ENCODE results near the gene INO80. TPM values are rescaled to one million over a fixed set of nuclear protein-coding genes. Genes with fewer than 3 reads are reported as not detected.

Gene INO80
- polyA plus RNA-seq, 1 donor from 2014 or later: 7.4 TPM

DNA sequence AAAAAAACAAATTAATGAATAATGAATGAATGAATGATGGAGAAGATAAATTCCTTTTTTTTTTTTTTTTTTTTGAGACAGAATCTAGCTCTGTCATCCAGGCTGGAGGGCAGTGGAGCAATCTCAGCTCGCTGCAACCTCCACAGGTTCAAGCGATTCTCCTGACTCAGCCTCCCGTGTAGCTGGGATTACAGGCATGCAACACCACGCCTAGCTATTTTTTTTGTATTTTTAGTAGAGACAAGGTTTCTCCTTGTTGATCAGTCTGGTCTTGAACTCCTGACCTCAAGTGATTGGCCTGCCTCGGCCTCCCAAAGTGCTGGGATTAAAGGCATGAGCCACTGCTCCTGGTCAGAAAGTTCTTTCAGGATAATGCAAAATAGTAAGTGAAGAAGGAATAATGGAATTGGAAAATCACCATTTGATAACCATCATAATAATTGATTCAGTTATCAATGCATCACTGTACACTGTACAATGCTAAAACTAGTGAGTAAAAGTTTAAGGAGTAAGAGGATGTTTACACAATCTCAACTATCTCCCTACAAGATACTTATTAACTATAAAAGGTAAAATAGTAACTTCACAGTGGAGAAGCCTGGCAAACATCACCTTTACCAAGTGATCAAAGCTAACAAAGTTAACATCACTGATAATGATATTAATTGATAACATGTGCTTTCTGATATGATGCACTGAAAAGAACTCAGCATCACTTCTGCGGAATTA lies 12.3 kb upstream of the INO80 start:
- Mint-ChIP-seq H3K27me3 (peaks cover 21% of the 10 kb centered on the region), H3K4me1 (no peaks in the 10 kb centered on the region), H3K4me3 (no peak overlapping the region), H3K27ac (no peak overlapping the region), H3K9me3 (peaks cover 0 to 8% (median 0%) of the 10 kb centered on the region in 3 donors), H3K36me3 (no peaks in the 10 kb centered on the region)

DNA sequence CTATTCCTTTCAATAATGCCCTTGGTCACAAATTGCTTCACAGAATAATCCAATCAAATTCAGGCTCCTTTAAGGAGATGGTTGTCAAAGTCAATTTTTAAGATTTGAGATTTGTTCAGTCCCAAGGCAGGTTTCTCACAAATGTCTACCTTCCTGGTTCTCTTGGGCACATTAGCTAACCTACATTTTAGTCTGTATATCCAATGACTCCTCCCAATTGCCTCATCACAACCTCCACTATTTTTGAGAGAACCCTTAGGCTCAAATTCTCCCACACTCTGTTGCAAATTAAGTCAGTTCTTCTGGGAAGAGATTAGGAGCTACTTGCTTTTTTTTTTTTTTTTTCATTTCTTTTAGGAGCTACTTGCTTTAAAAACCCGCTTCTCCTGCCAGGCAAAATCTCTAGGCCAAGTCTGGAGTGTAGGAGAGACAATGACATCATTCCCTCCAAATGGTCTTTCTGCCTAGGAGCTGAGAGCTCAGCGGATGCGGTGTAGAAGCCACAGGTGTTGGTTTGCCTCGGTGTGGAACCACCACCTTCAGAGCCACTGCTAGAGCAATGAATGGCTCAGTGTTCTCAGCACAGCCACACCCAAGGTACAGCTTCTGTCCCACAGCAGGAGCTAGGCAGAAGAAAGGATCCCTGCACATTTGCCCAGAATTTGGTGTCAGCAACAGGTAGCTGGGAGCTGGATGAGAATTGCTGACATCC lies 10.0 kb upstream of the INO80 start:
- Mint-ChIP-seq H3K4me3 (peak overlapping the region in 1 of 4 donors; percentile 27), H3K36me3 (no peaks in the 10 kb centered on the region), H3K27ac (peak overlapping the region in 1 of 3 donors; percentile 16), H3K27me3 (peaks cover 9% of the 10 kb centered on the region), H3K9me3 (peaks cover 0 to 2% (median 0%) of the 10 kb centered on the region in 3 donors), H3K4me1 (no peaks in the 10 kb centered on the region)

DNA sequence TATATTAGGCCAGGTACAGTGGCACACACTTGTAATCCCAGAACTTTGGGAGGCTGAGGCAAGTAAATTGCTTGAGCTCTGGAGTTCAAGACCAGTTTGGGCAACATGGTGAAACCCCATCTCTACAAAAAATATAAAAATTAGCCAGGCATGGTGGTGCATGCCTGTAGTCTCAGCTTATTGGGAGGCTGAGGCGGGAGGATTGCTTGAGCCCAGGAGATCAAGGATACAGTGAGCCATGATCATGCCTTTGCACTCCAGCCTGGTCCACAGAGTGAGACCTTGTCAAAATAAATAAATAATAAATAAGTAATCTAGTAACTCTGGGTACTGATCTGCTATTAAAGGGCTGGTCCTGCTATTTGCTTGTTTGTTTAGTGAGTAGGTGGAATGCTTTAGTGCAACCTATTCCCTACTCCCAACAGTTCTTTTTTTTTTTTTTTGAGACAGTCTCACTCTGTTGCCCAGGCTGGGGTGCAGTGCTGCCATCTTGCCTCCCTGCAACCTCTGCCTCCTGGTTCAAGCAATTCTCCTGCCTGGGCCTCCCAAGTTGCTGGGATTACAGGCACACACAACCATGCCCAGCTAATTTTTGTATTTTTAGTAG lies 9.1 kb upstream of the INO80 start:
- Mint-ChIP-seq H3K27ac (no peak overlapping the region), H3K4me1 (no peaks in the 10 kb centered on the region), H3K4me3 (peak overlapping the region in 1 of 4 donors; percentile 27), H3K36me3 (no peaks in the 10 kb centered on the region), H3K27me3 (peaks cover 7% of the 10 kb centered on the region), H3K9me3 (no peaks in the 10 kb centered on the region)

DNA sequence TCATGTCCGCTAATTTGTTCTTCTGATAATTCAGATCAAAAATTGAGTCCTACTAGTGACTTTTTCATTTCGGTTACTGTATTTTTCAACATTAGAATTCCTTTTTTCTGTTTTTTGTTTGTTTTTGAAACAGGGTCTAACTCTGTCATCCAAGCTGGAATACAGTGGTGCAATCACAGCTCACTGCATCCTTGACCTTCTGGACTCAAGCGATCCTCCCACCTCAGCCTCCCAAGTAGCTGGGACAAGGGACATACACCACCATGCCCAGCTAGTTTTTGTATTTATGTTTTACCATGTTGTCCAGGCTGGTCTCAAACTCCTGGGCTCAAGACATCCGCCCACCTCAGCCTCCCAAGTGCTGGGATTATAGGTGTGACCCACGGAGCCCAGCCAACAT lies 8.0 kb upstream of the INO80 start:
- Mint-ChIP-seq H3K4me1 (no peaks in the 10 kb centered on the region), H3K9me3 (no peaks in the 10 kb centered on the region), H3K27me3 (peaks cover 7% of the 10 kb centered on the region)

DNA sequence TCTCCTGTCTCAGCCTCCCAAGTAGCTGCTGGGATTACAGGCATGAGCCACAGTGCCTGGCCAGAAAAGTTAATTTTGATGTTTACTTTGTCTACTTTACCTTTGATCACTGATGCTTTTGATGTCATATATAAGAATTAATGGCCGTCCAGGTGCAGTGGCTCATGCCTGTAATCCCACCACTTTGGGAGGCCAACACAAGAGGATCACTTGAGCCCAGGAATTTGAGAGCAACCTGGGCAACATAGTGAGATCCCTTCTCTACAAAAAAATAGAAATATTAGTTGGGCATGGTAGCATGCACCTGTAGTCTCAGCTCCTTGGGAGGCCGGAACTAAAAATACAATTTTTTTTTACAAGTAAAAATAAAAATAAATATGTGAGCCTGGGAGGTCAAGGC lies 6.8 kb upstream of the INO80 start:
- H3K4me1 Mint-ChIP-seq: no peaks in the 10 kb centered on the region
- no peaks in the 10 kb centered on the region for H3K9me3 Mint-ChIP-seq
- H3K27me3 Mint-ChIP-seq: peaks cover 7% of the 10 kb centered on the region
- H3K4me3 Mint-ChIP-seq: no peak overlapping the region
- no peaks in the 10 kb centered on the region for H3K36me3 Mint-ChIP-seq
- H3K27ac Mint-ChIP-seq: no peak overlapping the region

More for the DNA sequence above, 8.0 kb upstream of the INO80 start:
- Mint-ChIP-seq H3K4me3 (no peak overlapping the region), H3K36me3 (no peaks in the 10 kb centered on the region), H3K27ac (no peak overlapping the region)

DNA sequence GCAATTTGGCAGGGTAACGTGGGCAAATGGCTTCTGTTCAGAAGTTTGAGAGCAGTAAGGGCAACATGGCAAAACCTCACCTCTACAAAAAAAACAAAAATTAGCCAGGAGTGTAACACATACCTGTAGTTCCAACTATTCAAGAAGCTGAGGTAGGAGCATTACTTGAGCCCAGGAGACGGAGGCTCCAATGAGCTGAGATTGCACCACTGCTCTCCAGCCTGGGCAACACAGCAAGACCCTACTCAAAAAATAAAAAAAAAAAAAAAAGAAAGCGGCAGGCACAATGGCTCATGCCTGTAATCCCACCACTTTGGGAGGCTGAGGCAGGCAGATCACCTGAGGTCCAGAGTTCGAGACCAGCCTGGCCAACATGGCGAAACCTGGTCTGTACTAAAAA lies 5.9 kb upstream of the INO80 start:
- Mint-ChIP-seq H3K27me3 (peaks cover 7% of the 10 kb centered on the region), H3K9me3 (no peaks in the 10 kb centered on the region), H3K4me3 (no peak overlapping the region), H3K27ac (no peak overlapping the region), H3K4me1 (peaks cover 0 to under 1% (median 0%) of the 10 kb centered on the region in 3 donors), H3K36me3 (no peaks in the 10 kb centered on the region)

DNA sequence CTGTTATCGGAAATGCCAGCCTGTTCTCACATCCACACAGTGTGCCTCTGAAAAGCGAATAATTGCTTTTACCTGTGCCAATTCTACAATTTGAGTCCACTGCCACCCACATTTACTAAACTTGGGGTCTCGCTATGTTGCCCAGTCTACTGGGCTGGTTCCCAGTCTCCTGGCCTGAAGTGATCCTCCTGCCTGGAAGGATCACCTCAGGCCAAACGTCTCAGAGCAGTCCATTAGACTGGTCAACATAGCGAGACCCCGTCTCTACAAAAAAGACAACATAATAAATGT lies 827 bp upstream of the INO80 start:
- peak overlapping the region; percentile 96 to 98 (median 96) for H3K4me3 Mint-ChIP-seq
- no peaks in the 10 kb centered on the region for H3K9me3 Mint-ChIP-seq
- no peaks in the 10 kb centered on the region for H3K36me3 Mint-ChIP-seq
- no peaks in the 10 kb centered on the region for H3K27me3 Mint-ChIP-seq
- H3K4me1 Mint-ChIP-seq: peaks cover 13 to 21% (median 17%) of the 10 kb centered on the region in 3 donors
- H3K27ac Mint-ChIP-seq: peak overlapping the region; percentile 97 to 100 (median 98)

DNA sequence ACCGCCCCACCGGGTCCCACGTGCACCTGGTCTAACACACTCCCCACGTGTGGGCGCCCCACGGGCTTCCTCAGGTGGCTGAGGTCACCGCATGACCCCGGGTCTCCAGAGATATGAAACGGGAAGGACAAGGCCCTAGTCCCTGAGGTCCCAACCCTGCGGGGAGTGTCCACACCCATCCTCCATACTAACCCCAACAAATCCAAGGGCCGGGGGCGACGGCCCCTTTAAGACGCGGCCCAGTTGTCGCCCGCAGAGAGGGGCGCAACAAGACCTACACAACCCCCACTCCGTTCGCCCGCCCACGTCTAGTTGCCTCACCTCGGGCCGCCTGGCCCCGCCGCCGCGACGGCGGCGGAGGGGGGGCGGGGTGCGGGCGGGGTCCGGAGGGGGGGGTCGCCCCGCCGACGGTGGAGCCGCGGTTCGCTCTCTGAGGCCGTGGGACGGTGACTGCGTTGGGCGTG lies 396 bp downstream of the INO80 start:
- H3K27ac Mint-ChIP-seq: peak overlapping the region; percentile 97 to 100 (median 98)
- H3K4me1 Mint-ChIP-seq: peaks cover 13 to 21% (median 17%) of the 10 kb centered on the region in 3 donors
- no peaks in the 10 kb centered on the region for H3K36me3 Mint-ChIP-seq
- no peaks in the 10 kb centered on the region for H3K27me3 Mint-ChIP-seq
- no peaks in the 10 kb centered on the region for H3K9me3 Mint-ChIP-seq
- H3K4me3 Mint-ChIP-seq: peak overlapping the region; percentile 96 to 98 (median 96)

DNA sequence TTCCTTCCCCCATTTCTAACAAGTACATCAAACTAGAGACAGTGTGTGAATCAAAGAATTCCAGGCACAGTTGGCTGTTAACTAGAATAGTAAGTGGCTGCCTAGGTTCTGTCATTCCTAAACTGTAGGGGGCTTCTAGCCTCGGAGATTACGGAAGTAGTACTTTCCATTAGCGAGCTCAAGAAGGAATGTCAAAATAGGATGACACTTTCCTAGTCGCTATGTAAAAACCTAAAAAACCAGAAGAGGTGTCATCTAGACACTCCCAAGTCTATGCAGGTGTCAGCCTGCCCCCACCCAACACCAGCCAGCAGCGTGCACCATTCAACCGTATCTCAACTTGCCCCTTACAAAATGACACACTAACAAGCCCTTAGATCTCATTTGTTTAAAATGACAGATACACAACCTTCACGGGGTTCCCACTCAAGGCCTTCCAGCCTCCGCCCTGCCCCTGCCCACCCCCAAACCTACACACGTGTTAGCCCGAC lies 874 bp downstream of the INO80 start:
- Mint-ChIP-seq H3K9me3 (no peaks in the 10 kb centered on the region), H3K36me3 (no peaks in the 10 kb centered on the region), H3K27me3 (no peaks in the 10 kb centered on the region), H3K4me1 (peaks cover 13 to 21% (median 17%) of the 10 kb centered on the region in 3 donors), H3K4me3 (peak overlapping the region; percentile 87 to 97 (median 96)), H3K27ac (peak overlapping the region; percentile 97 to 98 (median 98))

DNA sequence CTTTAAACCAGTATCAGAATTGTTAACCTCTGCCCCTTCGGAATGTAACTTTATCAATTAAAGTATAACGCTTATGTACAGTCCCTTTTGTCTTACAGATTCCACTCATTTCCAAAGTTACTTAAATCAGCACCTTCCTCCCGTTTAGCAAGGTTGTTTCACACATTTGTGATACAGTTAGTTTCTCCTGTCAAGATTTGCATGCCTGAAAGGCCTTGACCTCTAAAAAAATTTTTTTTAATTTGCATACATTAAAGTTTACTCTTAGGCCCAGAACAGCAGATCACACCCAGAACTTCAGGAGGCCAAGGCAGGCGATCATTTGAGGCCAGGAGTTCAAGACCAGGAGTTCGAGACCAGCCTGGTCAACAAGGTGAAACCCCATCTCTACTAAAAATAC lies 9.1 kb downstream of the INO80 start:
- peaks cover 12 to 20% (median 15%) of the 10 kb centered on the region in 3 donors for H3K4me1 Mint-ChIP-seq
- H3K4me3 Mint-ChIP-seq: peak overlapping the region in 1 of 4 donors; percentile 44
- H3K27me3 Mint-ChIP-seq: no peaks in the 10 kb centered on the region
- H3K36me3 Mint-ChIP-seq: peaks cover 7% of the 10 kb centered on the region
- no peak overlapping the region for H3K27ac Mint-ChIP-seq
- H3K9me3 Mint-ChIP-seq: no peaks in the 10 kb centered on the region

DNA sequence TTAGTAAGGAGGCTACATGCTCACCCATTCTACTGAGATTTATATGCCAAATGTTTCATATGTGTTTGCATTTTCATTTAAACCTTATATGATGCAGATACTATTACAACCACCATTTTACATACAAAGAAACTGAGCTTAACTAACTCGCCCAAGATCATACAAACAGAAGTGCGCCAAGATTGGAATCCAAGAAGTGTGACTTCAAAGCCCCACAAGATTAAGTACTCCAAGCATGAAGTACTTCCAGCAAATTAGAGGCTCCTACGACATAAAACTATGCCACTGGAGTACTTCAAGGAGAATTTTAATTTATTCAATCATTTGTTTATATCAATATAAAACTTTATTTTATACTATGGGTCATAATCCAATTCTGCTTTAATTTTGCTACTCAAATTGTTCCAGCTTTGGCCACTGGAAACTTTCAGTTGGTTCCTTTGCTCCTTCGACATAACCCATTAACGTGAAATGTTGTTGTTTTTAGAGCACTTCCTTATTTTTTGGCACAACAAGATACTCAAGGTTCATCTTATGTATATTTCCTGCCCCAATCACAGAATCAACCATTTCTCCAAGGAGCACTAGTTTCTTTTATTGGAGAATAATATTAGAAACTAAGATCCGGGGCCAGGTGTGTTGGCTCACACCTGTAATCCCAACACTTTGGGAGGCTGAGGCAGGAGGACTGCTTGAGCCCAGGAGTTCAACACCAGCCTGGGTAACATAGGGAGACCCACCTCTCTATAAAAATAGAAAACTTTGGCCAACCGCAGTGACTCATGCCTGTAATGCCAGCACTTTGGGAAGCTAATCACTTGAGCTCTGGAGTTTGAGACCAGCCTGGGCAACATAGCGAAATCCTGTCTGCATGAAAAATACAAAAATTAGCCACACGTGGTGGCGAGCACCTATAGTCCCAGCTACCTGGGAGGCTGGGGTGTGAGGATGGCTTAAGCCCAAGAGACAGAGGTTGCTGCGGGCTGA lies 10.4 kb downstream of the INO80 start:
- H3K27me3 Mint-ChIP-seq: no peaks in the 10 kb centered on the region
- peaks cover 12 to 23% (median 15%) of the 10 kb centered on the region in 3 donors for H3K4me1 Mint-ChIP-seq
- H3K4me3 Mint-ChIP-seq: no peak overlapping the region

DNA sequence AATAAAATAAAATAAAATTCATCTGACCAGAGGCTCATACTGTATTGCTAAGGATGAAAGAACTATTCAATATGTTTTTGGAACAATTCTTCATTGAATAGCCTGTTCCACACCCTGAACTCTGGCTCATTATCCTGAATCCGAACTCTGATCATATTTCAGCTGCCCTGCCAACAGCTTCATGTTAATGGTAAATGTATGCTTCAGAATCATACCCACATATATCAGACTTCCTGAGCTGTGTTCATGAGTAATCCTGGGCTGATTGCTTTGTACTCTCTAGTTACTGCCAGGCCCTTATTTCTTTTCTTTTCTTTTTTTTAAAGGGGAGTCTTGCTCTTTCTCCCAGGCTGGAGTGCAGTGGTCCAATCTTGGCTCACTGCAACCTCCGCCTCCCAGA lies 11.8 kb downstream of the INO80 start:
- Mint-ChIP-seq H3K27ac (no peak overlapping the region), H3K27me3 (no peaks in the 10 kb centered on the region), H3K36me3 (peaks cover 9% of the 10 kb centered on the region), H3K9me3 (no peaks in the 10 kb centered on the region), H3K4me1 (peaks cover 12 to 25% (median 15%) of the 10 kb centered on the region in 3 donors), H3K4me3 (no peak overlapping the region)

More for the DNA sequence above, 10.4 kb downstream of the INO80 start:
- Mint-ChIP-seq H3K36me3 (peaks cover 7% of the 10 kb centered on the region), H3K9me3 (no peaks in the 10 kb centered on the region), H3K27ac (peak overlapping the region in 2 of 3 donors; percentile 73)

DNA sequence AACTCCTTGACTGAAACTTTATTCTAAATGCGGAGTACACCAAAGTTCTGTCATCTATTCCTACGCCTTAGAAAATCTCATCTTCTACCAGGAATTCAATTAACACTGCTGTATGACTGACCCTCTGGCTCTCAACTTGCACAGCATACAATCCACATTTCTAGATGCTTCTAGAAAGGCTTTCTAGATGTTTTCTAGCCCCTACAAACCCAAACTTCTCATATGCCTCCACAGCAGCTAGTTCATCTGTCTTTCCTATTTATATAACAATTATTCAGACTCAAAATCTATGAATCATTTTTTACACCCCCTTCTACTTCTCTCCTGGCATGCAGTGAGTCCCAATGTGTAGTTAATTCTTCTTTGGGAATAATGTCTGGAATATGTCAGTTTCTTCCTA lies 13.2 kb downstream of the INO80 start:
- no peak overlapping the region for H3K4me3 Mint-ChIP-seq
- H3K36me3 Mint-ChIP-seq: peaks cover 4% of the 10 kb centered on the region
- H3K4me1 Mint-ChIP-seq: peaks cover 12 to 19% (median 12%) of the 10 kb centered on the region in 3 donors
- no peak overlapping the region for H3K27ac Mint-ChIP-seq
- no peaks in the 10 kb centered on the region for H3K9me3 Mint-ChIP-seq
- no peaks in the 10 kb centered on the region for H3K27me3 Mint-ChIP-seq

DNA sequence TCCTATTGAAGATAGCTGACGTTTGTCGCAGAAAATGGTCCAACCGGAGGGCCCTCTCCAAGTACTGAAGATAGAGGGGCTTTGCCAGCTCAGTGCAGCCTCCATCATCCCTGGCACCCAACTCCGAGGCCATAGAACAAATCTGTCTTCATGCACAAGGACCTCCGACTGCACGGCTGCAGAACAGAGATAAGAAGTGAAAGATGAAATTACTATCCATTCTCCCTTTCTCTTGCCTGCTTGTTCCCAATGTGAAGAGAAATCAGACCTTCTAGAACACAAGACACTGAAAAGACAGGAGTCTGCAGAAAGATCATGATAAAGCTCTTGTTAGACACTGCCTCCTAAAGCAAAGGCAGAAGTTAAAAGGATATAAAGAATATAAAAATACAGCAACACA lies 19.9 kb downstream of the INO80 start:
- no peaks in the 10 kb centered on the region for H3K27me3 Mint-ChIP-seq
- peak overlapping the region in 1 of 3 donors; percentile 37 for H3K27ac Mint-ChIP-seq
- no peaks in the 10 kb centered on the region for H3K9me3 Mint-ChIP-seq
- peaks cover 0 to 6% (median 4%) of the 10 kb centered on the region in 3 donors for H3K4me1 Mint-ChIP-seq
- peaks cover 5% of the 10 kb centered on the region for H3K36me3 Mint-ChIP-seq
- H3K4me3 Mint-ChIP-seq: no peak overlapping the region
